AG09319 (cell line): Measurements from ENCODE around the gene EHBP1L1.

Experiments
- DNase-seq: peaks from one replicate; pipeline ENCODE4 v3.0.0-alpha.2; 2010; ENCODE audit warnings: low read depth; ENCODE audit errors: extremely low read depth
- CTCF ChIP-seq: IDR thresholded peaks from 2 replicates; pipeline ENCODE4 v1.5.1; 2011; ENCODE audit warnings: low read depth, mild to moderate bottlenecking, inconsistent platforms, low read length, moderate library complexity

EHBP1L1 gene

DNA sequence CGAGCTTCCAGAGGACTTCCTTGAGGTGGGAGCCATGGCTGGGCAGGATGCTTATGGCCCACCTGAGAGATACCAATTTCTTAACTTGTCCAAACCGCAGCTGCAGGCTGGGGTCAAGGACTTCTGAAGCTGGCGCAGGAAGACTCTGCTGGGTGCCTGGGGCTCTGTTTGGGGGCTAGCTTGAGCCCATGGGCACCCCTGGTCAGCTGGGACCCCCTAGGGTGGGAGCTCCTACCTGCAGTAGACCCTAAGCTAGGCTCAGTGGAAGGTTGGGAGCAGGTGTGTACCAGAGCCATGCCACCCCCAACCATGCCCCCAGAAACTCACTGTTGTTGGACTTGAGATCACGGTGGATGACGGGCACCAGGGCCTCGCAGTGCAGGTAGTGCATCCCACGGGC, 36.8 kb downstream of the EHBP1L1 start:
- DNase-seq: no peak
- TF ChIP-seq CTCF: no peak

DNA sequence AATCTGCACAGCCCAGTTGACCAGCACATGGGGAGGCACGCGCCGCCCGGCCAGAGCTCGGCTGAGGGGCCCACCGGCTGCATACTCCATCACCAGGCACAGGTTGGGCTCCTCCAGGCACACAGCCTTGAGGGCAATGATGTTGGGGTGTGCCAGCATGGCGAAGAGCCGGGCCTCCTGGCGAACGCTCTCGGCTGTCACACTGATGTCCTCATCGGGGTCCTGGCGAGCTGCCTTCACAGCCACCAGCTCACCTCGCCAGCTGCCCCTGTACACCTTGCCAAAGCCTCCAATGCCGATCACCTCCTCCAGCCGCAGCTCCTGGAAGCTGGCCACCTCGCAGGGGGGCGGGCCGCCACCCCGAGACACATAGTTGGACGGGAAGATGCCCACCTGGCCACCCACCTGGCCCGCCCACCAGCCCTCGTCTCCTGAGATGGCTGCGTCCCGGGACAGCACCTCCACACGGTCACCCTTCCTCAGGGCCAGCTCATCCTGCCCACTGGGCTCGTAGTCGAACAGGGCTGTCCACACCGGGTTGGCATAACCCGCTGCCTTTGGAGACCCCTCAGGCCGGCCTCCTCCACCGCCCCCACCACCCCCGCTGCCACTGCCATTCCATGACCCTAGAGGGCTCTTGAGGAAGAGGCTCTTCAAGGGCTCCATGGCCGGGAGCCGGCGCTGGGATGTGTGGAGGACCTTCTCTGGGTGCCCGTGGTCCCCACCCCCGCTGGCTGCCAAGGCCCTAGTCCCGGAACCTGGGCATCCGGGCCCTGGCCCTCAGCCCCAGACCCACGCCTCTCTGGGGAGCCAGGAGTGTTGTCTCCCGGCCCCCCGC, 37.5 kb downstream of the EHBP1L1 start:
- no peak for DNase-seq
- TF ChIP-seq CTCF: no peak

DNA sequence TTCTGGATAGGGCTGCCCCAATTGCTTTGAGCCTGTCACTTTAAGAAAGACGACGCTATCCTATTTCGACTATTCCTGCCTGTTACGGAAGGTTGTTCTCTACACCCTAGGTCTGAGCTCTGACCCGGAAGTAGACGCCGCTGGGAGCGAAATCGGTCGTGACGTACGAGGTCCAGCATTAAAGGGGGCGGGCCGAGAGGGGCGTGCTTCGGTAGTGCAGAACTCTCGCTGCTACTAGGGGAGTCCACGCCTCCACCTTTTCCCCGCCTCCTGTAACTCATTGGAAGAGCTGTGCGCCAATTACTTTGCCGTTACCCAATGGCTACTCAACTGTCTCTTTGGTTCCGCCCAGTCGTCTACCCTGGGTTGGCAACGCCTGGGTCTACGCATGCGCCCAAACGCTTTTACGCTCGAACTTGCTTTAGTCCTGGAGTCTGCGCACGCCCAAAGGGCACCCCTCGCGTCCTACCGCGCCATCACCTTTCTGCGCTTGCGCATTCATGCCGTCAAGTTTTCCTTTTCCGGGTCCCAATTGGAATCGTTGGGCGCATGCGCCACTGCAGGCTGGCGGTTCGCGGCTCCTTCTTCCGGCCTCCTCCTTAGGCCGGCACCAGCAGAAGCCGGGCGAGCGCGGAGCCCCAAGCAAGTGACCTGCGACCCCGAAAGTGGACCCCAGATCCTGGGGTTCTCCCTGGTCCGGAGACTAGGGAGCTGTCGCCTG, 39.5 kb downstream of the EHBP1L1 start, which contains the start of gene PCNX3:
Gene PCNX3 (plus strand): TSS at position 548 of the 721 bp plus-strand sequence. CDS start 536 bp downstream, outside the sequence.
- peak; percentile 100 for DNase-seq
- TF ChIP-seq CTCF: no peak

- DNase-seq: no peak
- no peak for TF ChIP-seq CTCF
Measured at GRCh38 chr11:65615950-65616574, 40.2 kb downstream of the EHBP1L1 start.

DNA sequence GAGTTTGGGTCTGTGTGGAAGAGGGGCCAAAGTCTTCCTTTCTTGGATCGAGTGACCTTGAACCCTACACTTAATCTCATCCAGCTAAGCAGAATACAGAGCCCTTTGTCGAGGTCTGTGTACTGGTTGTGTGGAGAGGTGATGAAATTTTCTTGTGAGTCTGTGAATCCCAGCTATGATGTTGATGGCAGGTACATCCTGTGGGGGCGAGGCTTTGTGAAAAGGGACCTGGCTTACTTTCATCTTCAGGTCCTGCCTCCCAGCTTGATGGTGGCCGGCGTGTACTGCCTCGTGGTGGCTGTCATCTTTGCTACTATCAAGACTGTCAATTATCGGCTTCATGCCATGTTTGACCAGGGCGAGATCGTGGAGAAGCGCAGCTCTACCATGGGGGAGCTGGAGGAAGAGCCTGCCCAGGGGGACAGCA, 40.7 kb downstream of the EHBP1L1 start:
- no peak for DNase-seq
- TF ChIP-seq CTCF: no peak

DNA sequence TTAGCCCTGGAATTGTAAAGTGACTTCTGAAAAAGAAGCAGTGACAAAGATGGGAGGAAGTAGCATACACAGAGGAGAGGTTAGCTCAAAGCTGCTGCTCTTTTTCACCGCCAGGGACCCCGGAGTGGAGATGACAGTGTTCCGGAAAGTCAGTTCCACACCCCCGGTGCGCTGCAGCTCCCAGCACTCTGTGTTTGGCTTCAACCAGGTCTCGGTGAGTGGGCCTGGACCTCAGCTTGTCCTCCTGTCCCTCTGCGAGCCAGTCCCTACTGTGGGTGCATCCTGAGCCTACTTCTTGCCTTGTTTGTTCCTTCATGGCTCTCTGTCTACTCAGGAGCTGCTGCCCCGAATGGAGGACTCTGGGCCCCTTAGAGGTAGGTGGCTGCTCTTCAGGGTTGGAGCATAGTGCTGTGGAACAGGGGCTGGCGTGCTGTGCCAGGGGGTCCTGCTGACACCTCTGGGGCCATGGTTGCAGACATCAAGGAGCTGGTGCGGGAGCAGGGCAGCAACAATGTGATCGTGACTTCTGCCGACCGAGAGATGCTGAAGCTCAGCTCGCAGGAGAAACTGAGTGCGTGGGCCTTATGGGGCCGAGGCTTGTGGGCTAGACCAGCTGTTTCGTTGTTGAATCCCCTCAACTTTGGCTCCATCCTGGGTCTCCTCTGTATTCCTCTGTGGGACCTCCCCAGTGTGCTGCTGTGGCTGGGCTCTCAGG, 41.4 kb downstream of the EHBP1L1 start:
- no peak for TF ChIP-seq CTCF
- DNase-seq: no peak
